ENCODE data around the gene RHOH.
"Not testable (repeated sequence)": the region's sequence is repeated elsewhere in the genome, so short reads cannot be mapped to it uniquely, and the experiment has no call there.

The RHOH gene

DNA sequence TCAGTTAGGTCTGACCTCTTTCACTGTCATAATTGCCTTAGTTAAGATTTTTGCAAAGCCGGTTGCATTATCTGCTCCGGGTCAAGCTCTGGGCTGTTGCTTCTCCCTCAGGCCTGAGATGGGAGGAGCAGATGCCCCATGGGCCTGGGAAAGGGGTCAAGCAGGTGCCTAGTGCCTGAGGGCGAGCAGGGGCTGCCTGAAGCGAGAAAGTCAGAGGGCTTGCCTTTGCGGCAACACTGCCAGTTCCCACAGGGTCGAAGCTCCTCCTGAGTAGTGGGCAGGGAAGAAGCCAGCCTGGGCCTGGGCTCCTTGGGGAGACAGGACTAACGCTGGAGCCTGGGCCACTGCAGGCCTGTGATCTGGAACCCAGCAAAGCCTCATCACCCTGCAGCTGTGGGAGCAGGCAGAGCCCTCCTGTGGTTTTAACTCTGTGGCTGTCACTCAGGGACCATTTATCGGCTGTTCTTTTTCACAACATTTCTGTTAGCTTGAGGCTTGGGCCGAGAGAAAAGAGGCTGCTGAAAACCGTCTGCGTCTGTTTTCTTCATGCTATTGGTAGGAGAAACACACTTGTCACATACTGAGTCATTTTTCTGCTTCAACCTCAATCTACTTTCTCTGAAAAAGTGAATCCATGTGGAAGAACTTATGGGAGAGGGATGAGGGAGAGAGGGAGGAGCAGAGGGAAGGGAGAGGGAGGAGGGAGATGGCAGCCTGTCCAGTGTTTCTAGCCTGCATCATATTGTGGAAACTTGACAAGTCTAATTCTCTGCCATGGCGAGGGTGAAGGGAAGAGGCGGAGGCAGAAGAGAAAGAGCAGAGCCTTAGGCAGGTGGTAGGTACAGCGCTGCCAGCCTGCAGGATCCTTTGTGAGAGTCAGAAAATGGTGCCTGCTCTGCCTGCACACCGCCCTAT, 68.4 kb downstream of the RHOH start:
- FAIRE-seq, result no peak

DNA sequence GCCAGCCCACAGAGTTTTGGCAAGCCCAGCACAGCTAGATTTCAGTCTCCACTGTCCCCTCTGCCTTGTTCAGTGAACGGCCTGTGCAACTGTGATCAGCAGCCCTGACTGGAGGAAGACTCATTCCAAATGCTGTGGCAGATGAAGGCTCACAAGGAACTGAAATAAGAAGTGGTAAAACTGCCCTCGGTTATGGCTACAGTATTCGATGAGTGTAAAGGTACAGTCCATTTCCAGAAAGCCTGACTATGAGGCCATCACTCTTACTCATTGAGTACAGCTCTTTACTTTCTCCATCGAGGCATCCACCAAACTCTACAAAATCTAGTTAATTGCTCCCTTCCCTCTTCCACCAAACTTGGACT, 69.1 kb downstream of the RHOH start:
- no peak for FAIRE-seq

DNA sequence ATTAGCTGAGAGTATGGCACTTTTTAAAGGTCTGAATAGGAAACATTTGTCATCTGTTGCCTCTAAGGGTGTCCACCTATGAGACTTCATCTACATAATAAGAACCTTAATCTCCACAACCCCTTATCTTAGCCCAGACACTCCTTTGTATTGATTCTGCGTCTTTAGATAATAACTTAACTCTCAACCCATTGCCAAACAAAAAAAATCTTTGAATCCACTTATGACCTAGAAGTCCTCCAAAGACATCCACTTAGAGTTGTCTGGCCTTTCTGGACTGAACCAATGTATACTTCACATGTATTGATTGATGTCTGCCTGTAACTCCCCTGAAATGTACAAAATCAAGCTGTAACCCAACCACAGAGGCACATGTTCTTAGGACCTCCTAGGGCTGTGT, 72.3 kb downstream of the RHOH start:
- FAIRE-seq, result no peak

DNA sequence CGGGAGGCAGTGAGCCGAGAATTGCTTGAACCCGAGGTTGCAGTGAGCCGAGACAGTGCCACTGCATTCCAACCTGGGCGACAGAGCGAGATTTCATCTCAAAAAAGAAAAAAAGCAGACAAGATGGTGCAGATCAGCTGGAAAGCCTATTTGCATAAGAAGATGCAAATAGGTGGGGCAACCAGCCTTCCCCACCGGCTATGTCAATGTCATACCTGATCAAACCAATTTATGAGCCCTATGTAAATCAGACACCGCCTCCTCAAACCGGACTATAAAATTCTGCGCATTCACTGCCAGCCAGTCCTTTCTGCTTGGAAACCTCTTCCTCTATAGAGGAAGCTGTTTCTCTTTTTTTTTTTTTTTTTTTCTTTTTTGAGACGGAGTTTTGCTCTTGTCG, 73.8 kb downstream of the RHOH start:
- FAIRE-seq, result no peak

DNA sequence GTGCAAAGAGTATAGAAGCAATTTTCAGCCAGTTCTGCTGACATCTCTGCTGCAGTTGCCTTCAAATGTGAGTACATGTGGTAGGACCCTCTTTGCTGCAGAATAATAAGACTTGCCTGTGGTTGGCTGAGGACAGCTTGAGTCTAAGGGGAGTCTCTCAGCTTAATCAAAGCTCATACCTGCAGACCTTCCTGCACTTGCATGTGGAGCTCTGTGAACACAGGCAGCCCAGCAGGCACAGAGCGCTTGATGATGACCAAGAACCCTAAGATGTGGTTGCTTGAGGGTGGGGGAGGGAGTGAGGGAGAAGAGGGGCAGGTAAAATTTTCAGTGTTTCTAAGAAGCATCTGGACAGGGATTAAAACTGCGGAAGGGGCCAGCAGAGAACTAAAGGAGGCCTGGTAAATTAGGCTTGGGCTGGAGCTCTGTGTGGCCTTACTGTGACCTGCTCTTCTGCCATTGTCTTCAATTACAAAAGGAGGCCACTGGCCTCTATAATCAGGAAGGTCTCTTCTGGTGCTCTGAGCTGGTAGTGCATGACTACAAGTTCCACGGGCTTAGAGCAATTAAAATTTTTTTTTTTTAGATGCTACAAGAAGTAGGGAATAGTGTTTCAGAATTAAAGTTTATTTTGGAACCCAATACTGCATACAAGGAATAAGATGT, 78.4 kb downstream of the RHOH start:
- FAIRE-seq, result no peak

DNA sequence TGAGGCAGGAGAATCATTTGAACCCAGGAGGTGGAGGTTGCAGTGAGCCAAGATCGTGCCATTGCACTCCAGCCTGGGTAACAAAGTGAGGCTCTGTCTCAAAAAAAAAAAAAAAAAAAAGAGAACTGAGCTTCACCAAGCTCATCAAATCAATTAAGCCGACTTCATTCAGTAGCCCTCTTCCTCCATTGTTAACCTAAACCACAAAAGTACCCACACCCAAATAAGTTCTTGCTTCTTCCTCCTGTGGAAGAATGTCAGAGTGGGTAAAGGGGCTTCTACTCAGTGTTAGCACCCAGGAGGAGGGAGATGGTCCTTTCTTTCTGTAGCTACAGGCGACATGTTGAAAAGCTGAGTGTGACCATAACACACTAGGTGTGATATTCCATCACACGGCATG, 79.7 kb downstream of the RHOH start:
- FAIRE-seq, result no peak

DNA sequence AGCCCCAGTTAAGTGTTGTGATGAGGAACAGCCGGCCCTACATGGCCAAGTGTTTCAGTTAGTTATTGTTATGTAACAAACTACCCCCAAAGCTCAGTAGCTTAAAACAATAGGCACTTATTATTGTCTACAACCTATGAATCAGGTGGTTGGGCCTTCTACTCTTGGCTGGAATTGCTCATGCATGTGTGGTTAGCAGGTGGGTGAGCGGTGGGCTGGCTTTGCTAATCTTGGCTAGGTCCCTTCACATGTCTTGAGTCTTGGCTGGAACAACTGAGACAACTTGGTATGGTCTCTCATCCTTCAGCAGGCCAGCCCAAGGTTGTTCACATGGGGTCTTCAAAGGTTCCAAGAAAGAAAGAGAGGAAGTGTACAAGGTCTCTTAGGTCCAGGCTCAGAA, 83.8 kb downstream of the RHOH start:
- FAIRE-seq, result no peak

DNA sequence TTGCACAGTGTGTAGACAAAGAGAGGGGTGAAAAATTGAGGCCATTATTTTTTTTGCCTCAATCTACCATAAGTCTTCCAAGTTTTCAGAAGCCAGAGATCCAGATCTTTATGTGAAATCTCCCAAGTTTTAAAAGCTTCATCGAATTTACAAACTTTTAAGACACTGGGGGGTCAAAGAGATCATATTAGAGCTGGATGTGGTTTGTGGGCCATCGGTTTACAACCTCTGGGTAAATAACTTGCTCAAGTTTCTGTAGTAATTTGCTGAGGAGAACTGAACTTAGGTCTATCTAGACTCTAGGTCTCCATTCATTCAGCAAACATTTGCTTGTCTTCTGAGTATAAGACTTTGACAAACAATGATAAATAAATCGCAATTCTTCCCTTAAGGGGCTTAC, 84.3 kb downstream of the RHOH start:
- FAIRE-seq, result no peak

DNA sequence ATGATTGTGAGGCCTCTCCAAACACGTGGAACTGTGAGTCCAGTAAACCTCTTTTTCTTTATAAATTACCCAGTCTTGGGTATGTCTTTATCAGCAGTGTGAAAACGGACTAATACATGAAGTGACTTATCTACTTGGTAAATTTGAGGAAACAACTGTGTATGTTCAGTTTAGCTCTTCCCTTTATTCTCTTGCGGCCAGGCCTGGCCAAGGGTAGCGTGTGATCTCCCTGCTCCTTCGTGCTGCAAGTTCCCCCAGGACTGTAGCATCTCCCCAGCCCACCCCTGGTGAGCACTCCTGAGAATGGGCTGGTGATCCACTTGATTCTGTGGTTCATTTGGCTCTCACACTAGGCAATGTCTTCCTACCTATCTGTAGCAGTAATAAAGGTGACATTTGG, 85.1 kb downstream of the RHOH start:
- no peak for FAIRE-seq

DNA sequence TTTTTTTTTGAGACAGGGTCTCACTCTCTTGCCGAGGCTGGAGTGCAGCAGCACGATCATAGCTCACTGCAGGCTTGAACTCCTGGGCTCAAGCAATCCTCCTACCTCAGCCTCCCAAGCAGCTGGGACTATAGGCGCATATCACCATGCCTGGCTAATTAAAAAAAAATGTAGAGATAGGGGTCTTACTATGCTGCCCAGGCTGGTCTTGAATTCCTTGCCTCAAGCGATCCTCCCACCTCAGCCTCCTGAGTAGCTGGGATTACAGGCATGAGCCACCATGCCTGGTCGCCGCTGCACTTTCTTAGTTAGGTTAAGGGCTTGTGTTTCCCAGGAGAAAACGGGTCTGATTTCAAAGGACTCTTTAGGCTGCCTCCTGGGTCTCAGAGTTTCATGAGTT, 86.0 kb downstream of the RHOH start:
- not testable (repeated sequence) for FAIRE-seq

DNA sequence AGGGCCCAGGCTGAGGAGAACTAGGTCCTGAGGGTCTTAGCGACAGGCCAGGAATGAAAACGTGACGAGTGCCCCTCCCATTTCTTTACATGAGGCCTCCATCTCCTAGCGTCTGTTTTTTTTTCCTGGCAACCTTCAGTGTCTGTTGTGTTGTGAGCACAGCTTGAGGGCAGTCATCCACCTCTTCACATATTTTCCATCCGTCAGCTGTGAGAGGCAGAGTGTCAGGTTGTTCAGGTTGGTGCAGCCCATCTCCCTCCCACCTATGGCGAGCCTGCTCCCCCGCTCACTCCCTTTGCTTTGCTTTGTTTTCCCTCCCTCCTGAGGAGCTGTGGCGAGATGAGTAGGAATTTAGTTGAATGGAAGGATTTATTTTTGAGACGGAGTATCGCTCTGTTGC, 86.6 kb downstream of the RHOH start:
- no peak for FAIRE-seq

DNA sequence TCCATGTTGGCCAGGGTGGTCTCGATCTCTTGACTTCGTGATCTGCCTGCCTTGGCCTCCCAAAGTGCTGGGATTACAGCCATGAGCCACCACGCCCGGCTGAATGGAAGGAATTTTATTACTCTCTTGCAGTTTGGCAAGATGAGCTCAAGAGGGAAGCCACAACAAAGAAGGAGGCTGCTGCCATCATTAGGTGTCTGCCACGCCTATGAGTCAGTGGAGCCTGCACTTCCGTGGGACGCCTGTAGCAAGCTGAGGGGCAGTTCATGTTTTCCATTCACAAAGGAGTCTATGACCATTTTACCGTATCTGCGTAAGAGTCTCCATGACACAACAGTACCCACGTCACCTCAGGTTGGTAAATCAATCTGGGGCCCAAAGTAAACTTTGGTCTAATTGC, 87.1 kb downstream of the RHOH start:
- FAIRE-seq, result no peak

DNA sequence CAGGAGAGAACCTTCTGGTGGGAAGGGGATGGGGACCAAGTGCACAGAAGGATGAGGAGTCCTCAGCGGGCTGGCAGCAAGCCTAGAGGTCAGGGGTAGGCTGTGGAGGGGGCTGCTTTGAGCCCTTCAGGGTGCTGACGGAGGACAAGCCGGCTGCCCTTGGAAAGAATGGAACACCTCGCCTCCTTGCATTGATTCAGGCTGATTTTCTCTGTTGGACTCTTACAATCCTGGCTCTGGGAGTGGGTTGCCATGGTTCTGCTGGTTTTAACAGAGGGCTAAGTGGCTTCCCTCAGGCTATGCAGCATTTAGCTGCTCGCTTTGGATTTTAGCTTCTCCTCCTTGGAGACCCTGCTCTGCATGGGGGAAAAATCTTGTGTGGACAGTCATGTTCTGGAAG, 88.9 kb downstream of the RHOH start:
- FAIRE-seq, result no peak

DNA sequence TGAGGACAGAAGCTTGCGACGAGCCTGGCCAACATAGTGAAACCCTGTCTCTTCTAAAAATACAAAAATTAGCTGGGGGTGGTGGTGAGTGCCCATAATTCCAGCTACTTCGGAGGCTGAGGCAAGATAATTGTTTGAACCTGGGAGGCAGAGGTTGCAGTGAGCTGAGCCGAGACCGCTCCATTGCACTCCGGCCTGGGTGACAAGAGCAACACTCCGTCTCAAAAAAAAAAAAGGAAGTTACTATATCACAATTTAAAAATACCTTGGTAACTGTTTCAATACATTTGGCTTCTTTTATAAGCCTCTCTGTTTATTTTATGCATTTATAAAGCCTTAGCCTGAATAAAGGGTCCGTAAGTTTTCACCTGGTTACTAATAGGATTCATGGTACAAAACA, 91.7 kb downstream of the RHOH start:
- FAIRE-seq, result no peak

DNA sequence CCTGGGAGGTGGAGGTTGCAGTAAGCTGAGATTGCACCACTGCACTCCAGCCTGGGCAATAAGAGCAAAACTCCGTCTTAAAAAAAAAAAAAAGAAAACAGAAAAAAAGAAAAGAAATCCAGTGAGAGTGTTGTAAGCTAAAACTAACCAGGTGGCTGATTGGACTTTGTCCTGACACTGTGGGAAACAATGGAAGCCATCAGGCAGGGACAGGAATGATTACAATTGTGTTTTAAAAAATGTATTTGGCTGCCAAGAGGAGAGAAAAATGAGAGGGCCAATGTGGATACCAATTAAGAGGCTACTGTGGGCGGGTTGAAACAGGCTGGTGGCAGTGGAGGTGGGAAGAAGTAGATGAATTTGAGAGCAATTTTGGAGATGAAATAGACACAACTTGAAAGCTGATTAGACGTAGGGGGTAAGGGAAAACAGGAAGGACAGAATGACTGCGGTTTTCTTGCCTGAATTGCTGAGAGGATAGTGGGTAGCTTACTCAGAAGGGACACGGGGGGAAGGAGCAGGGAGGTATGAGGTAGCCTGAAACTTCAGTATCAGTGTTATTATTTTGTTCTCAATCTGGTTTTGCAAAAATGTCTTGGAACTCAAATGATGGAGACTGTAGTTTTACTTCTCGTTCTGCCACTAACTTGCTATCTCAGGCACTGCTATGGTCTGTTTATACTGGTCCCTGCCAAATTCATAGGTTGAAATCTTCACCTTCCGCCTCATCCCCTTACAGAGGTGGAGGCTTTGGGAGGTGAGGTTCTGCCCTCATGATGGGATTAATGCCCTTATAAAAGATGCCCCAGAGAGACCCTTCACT, 92.7 kb downstream of the RHOH start:
- FAIRE-seq, result no peak

DNA sequence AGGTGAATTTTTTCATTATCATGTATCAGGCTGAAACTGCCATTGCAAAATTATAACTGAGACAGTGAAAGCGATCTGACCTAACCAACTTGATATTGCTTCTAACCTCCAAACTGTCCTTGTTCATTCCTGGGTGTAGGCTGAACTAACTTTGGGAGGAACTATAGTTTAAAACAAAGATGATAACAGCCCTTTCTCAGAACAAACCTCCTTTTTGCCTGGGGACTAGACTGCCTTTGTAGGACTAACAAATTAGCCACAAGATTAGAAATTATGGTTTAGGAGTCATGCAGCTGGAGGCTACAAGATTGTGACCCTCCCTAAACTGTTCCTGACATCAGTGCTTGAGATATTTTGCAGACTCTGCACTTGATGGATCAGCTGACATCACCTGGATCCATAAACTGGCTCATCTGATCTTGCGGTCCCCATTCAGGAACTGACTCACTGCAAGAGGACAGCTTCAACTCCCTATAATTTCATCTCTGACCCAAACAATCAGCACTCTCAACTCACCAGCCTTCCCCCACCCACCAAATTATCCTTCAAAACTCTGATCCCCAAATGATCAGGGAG, 93.9 kb downstream of the RHOH start:
- FAIRE-seq, result not testable (repeated sequence)

DNA sequence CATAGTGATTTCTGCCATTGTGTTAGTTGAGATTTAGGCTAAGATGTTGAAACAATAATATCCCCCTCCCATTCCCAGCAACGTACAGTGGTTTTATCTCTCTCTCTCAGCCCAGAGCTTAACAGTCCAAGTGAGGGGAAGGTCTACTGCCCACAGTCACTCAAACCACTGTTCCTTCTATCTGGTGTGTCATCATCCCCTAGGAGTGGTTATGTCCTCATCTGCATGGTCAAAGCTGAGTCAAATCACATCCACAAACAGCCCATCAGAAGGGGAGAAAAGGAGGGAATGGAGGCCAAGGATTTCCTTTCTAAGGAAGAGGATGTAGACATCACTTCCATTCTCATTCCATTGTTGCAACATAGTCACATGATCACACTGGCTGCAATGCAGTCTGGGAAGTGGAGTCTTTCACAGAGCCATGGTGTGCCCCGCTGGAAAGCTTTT, 95.5 kb downstream of the RHOH start:
- no peak for FAIRE-seq

DNA sequence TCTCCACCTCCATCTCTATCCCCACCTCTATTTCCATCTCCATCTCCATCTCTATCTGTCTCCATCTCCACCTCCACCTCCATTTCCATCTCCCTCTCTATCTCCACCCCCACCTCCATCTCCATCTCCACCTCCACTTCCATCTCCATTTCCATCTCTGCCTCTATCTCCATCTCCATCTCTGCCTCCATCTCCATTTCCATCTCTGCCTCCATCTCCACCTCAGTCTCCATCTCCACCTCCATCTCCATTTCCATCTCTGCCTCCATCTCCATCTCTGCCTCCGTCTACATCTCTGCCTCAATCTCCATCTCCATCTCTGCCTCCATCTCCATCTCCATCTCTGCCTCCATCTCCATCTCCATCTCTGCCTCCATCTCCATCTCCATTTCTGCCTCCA, 97.5 kb downstream of the RHOH start:
- no peak for FAIRE-seq

DNA sequence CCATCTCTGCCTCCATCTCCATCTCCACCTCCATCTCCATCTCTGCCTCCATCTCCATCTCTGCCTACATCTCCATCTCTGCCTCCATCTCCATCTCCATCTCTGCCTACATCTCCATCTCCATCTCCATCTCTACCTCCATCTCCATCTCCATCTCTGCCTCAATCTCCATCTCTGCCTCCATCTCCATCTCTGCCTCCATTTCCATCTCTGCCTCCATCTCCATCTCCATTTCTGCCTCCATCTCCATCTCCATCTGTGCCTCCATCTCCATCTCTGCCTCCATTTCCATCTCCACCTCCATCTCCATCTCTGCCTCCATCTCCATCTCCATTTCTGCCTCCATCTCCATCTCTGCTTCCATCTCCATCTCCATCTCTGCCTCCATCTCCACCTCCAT, 98.2 kb downstream of the RHOH start:
- not testable (repeated sequence) for FAIRE-seq

DNA sequence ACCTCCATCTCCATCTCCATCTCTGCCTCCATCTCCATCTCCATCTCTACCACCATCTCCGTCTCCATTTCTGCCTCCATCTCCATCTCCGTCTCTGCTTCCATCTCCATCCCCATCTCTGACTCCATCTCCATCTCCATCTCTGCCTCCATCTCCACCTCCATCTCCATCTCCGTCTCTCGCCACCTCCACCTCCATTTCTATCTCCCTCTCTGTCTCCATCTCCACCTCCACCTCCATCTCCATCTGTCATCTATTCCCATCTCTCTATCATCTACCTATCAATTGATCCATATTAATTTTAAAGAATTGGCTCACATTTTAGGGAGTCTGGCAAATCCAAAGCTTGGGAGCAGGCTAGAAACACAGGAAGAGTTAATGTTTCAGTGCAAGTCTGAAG, 98.7 kb downstream of the RHOH start:
- no peak for FAIRE-seq
